ENCODE measurements around the gene S1PR3.

Gene S1PR3

DNA sequence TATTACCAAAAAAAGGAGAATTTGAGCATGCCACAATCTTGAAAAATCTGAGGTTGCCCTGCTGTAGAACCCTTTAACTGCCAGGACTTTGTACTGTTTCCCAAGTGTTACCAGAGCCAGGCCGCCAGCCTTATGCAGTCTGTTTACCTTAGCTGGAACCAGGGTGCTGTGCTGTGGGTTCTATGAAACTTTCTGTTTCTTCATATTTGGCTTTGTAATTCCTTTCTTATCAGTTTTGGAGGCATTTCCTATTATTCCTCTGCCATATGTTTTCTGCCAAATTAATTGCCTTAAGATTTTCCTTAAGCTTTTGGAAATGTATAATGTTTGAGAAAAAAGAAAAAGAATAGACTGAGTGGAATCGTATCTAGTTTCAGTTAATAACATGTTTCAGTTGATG lies 2.1 kb downstream of the S1PR3 start:
- no peak for DNase-seq (ENCODE audit: low read depth)

GRCh38 chr9:88993871-88994460 lies 2.7 kb downstream of the S1PR3 start:
- no peak for DNase-seq (ENCODE audit: low read depth)

DNA sequence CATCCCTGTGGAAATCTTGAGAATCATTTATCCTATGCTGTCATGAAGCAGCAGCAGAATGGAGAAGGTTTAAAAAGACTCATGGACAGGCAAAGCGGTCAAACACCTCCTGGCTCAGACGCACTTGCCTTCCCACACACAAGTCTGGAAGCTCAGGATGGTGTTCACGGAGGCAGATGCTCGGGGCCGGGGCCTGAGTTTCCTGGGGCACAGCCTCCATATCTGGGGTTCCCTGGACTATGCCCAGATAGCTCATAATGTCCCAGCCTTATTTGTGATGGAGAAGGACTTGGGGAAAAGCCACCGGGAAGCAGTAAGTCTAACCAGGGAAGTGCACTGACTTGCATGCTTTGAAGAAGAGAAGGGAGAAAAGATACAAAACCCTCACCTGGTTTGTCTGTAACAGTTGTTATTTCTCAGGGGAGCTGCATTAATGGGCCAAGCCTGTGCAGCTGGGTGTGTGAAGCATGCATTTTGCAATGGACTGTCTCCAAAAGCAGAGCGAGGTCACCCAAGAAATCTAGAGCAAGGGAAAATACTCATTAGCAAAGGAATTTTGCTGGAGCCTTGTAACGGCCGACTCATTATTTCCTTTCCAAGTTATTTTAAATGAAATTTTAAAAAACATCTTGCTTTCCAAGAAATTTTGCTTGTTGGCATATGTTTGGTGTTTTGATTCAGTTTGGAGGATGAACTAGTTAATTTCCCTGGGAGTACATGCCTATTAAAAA lies 3.4 kb downstream of the S1PR3 start:
- no peak for DNase-seq (ENCODE audit: low read depth)

DNA sequence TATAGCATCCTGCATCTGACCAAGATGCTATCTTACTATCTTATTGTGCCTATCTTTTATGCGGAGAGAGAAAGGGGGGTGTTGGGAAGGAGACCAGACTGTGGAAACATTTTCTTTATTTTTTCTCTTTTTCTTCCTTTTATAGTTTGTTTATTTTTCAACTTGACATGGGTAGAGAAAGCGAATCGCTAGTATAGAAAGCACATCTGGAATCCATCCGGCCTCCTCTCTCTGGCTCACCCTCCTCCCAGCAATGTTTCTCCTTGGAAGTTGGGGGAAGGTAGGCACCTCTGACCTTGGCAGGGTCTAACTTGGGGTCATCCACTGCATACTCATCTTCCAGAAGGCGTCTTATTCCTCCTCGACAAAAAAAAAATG lies 3.9 kb downstream of the S1PR3 start:
- no peak for DNase-seq (ENCODE audit: low read depth)

DNA sequence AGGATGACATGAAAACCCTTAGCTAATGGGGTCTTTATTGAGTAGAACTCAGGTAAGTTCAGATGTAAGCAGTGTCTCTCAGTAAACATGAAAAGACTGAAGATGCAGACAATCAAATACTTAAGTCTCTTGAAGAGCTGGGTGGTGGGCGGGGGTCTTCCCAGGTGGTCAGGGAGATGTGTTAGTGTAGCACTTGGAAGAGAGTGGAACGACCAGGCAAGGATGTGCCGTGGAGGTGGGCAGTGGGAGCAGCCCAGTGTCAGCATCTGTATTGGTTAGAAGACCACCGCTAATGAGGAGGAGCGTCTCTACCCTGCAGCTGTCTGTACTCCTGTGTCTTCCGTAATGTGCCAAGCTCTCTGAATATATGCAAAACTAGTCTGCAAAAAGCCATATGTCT lies 4.4 kb downstream of the S1PR3 start:
- DNase-seq (ENCODE audit: low read depth), result no peak

GRCh38 chr9:88996046-88996920 lies 5.0 kb downstream of the S1PR3 start:
- DNase-seq (ENCODE audit: low read depth), result no peak

GRCh38 chr9:88996921-88997235 lies 5.6 kb downstream of the S1PR3 start:
- no peak for DNase-seq (ENCODE audit: low read depth)

DNA sequence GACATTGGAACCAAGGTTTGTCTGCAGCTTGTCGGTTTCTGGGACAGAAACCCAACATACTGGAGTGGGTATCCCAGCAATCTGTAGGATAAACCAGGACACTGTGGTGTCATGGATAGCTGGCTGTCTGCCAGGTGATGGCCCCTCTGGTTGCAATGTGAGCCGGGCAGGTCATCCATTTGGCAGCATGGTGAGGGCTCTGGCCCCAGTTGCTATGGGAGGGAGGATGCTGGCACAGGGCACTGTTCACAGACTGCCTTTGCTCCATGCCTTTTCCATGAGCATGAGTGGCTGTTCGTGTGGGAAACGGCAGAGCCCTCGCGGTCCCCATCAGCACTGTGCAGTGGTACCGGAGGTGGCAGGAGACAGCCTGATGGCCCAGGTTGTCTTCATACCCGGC lies 6.4 kb downstream of the S1PR3 start:
- no peak for DNase-seq (ENCODE audit: low read depth)

GRCh38 chr9:88998503-88998902 lies 7.2 kb downstream of the S1PR3 start:
- DNase-seq (ENCODE audit: low read depth), result no peak

- DNase-seq (ENCODE audit: low read depth), result no peak
Observed at GRCh38 chr9:88998911-88999310, 7.6 kb downstream of the S1PR3 start.

GRCh38 chr9:89000371-89000781 lies 9.1 kb downstream of the S1PR3 start:
- DNase-seq (ENCODE audit: low read depth), result no peak

DNA sequence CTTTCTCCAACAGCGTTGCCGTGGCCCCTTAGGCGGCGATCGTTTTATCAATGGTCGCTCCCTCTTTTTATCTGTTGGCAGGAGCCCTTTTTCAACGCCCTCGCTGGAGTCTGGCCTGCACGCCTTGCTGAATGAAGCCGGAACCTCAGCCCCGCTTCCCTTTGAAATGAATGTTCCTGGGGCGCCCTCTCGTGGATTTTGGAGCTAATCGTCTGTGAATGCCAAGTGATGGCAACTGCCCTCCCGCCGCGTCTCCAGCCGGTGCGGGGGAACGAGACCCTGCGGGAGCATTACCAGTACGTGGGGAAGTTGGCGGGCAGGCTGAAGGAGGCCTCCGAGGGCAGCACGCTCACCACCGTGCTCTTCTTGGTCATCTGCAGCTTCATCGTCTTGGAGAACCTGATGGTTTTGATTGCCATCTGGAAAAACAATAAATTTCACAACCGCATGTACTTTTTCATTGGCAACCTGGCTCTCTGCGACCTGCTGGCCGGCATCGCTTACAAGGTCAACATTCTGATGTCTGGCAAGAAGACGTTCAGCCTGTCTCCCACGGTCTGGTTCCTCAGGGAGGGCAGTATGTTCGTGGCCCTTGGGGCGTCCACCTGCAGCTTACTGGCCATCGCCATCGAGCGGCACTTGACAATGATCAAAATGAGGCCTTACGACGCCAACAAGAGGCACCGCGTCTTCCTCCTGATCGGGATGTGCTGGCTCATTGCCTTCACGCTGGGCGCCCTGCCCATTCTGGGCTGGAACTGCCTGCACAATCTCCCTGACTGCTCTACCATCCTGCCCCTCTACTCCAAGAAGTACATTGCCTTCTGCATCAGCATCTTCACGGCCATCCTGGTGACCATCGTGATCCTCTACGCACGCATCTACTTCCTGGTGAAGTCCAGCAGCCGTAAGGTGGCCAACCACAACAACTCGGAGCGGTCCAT lies 10.0 kb downstream of the S1PR3 start:
- DNase-seq (ENCODE audit: low read depth), result peak; percentile 52

DNA sequence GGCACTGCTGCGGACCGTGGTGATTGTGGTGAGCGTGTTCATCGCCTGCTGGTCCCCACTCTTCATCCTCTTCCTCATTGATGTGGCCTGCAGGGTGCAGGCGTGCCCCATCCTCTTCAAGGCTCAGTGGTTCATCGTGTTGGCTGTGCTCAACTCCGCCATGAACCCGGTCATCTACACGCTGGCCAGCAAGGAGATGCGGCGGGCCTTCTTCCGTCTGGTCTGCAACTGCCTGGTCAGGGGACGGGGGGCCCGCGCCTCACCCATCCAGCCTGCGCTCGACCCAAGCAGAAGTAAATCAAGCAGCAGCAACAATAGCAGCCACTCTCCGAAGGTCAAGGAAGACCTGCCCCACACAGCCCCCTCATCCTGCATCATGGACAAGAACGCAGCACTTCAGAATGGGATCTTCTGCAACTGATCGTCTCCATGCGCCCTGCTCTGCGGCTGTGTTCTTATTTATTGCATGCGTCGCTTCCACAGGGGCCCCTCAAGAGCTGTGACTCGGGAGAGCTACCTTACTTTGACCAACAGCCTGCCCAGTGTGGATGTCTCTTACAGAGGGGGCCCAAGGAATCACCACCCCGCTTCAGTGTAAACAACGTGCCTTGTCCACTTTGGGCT lies 10.8 kb downstream of the S1PR3 start:
- no peak for DNase-seq (ENCODE audit: low read depth)

GRCh38 chr9:89002987-89003386 lies 11.7 kb downstream of the S1PR3 start:
- no peak for DNase-seq (ENCODE audit: low read depth)

DNA sequence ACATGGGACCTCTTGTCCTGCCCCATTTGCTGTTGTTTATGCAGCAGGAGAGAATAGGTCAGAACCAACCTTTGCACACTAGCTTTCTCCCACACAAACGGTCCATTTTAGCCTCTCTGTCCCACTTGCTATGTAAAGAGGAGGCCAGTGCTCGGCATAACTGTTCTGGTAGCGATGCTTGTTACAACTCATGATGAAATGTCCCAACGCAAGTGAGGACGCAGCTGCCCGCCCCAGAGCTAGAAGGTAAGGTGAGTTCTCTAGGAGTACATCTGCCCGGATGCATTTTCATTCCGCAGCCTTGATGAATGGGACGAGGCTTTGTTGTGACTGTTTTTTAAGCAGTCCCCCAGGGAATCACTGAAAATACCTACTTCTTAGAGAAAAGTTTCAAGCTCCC lies 14.1 kb downstream of the S1PR3 start:
- no peak for DNase-seq (ENCODE audit: low read depth)

GRCh38 chr9:89006267-89006666 lies 15.0 kb downstream of the S1PR3 start:
- no peak for DNase-seq (ENCODE audit: low read depth)

DNA sequence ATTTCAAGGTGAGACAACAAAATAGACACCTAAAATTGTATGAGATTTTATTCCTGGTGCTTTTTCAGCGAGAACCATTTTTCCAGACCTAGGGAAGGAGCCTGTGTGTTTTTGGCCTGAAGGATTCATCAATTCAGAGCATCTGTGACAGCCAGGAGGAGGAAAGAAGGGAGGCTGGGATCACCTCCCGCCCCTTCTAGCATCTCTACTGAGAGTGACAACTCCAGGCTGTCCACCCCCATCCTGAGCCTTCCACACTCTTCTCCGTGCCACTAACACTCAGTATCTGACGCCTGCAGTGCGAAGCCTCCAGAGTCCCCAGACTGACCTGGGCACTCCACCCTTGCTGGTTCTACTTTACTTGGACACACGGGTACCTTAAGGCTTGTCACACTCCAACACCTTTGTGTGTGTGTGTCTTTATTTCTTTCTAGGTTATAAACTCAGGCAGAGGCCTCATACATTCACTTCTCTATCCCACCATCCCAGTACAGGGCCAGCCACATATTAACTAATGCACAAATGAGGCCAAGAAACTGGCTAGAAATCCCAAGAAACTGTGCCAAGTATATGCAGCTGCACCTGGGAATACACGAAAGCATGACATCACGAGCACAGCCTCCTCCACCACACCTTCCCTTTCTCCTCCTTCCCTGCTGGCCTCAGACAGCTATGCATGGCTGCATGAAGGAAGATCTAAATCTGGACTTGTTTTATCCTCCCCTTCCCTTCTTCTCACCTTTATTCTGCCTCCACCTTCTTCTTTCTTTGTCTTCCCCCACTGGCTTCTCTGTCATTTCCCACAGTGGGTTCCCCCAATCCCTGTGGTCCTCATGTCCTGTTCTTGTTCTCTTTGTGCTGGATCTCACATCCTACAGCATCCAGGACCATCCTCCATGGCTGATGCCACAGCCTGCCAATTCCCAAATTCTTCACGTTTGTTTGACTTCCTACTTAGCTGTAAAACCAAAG lies 16.0 kb downstream of the S1PR3 start:
- no peak for DNase-seq (ENCODE audit: low read depth)

DNA sequence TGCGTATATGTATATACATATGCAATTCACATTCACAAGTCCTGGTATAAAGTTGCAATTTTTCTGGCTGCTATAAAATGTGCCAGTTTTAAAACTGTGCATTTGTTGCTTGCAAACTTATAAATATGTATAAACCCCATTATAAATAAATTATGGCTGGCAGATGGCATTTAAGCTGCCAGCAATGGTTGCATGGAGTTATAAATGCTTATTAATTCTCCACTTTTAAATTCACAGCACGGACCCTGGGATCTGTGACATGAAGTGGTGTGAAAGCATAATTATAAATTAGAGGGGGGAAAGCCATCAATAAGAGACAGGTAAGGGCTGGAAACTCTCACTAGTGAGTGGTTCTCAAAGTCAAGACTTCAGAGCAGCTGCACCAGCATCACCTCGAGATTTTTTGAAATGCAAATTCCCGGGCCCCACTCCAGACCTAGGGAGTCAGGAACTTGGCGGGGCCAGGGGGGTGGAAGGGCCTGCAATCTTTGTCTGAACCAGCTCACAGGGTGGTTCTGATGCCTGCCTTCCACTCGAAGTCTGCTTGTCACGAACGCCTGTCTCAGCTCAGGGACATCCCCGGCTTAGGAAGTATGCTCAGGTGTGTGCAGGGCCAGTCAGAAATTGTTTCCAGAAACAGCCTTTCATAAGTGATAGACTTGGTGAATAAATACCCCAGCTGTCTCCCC lies 16.9 kb downstream of the S1PR3 start:
- DNase-seq (ENCODE audit: low read depth), result no peak

- no peak for DNase-seq (ENCODE audit: low read depth)
Observed at GRCh38 chr9:89008744-89009545, 17.7 kb downstream of the S1PR3 start.

Measured in T follicular helper cell (primary cell).